ENCODE measurements around the gene LTA.

Gene LTA

DNA sequence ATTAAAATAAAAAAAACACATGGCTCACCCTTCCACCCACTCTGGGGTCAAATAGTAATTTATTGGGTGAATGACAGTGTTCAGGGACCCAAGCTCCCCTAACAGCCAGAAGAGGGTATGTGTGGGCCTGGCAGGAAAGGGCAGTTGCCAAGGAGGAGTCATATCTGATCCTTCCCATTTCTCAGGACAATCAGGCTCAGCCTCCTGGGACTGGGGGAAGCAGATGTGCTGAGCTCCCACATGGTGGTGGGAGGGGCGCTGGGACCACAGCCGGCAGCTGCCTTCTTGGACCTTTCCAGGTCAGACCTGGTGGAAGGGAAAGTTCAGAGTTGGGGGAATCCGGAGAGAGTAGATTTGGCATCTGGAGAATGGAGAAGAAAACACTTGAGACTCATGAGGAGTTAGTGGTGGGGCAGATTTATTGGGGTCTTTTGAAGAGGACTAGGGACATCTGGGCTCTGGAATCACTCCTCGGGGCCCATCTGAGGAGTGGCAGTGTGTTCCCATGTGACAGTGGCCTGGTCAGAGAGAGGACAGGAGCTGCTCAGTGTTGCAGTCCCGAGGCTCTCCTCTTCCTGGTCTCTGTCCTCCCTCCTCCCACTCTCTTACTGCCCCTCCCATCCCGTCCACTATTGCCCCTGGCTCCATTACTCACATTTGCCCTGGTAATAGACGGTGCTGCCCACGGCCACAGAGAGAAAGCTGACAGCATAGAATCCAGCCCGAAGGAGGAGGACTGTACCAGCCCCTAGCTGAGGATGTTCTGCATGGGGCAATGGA is 17.0 kb downstream of the LTA start:
- no peak for TF ChIP-seq TAF1 (IDR thresholded peaks at IDR 0.05; ENCODE audit: borderline replicate concordance, insufficient read depth, low read length)

DNA sequence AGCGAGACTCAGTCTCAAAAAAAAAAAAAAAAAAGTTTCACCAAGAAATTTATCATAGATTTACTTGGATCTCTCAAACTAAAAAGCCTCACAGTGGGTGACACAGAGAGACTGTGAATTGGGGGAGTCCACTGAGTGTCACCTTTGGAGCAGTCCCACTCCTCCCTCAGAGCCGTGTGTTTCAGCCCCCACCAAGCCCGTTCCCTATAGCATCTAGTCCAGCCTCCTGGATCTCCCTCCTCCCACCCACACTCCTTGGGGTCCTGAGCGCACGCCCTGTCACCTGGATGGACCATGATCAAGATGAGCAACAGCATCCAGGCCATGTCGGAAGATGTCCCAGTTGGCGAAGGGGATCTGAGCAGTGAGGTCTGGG is 20.3 kb downstream of the LTA start:
- TF ChIP-seq SIN3A (IDR thresholded peaks at IDR 0.05; ENCODE audit: borderline replicate concordance, insufficient read depth, low read length) (no peak), TAF1 (IDR thresholded peaks at IDR 0.05; ENCODE audit: borderline replicate concordance, insufficient read depth, low read length) (no peak), POLR2AphosphoS5 (IDR thresholded peaks at IDR 0.05; ENCODE audit: low read depth, low read length) (no peak), FOXP2 (optimal IDR thresholded peaks at IDR 0.05; ENCODE audit: borderline replicate concordance, extremely low read depth, extremely low read length, insufficient read depth) (no peak)
- TF ChIP-seq, protein P1, sequence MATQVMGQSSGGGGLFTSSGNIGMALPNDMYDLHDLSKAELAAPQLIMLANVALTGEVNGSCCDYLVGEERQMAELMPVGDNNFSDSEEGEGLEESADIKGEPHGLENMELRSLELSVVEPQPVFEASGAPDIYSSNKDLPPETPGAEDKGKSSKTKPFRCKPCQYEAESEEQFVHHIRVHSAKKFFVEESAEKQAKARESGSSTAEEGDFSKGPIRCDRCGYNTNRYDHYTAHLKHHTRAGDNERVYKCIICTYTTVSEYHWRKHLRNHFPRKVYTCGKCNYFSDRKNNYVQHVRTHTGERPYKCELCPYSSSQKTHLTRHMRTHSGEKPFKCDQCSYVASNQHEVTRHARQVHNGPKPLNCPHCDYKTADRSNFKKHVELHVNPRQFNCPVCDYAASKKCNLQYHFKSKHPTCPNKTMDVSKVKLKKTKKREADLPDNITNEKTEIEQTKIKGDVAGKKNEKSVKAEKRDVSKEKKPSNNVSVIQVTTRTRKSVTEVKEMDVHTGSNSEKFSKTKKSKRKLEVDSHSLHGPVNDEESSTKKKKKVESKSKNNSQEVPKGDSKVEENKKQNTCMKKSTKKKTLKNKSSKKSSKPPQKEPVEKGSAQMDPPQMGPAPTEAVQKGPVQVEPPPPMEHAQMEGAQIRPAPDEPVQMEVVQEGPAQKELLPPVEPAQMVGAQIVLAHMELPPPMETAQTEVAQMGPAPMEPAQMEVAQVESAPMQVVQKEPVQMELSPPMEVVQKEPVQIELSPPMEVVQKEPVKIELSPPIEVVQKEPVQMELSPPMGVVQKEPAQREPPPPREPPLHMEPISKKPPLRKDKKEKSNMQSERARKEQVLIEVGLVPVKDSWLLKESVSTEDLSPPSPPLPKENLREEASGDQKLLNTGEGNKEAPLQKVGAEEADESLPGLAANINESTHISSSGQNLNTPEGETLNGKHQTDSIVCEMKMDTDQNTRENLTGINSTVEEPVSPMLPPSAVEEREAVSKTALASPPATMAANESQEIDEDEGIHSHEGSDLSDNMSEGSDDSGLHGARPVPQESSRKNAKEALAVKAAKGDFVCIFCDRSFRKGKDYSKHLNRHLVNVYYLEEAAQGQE (IDR thresholded peaks at IDR 0.05; ENCODE audit: insufficient read depth in 1 of 2, low read depth in 2 of 2, low read length in 2 of 2): no peak

DNA sequence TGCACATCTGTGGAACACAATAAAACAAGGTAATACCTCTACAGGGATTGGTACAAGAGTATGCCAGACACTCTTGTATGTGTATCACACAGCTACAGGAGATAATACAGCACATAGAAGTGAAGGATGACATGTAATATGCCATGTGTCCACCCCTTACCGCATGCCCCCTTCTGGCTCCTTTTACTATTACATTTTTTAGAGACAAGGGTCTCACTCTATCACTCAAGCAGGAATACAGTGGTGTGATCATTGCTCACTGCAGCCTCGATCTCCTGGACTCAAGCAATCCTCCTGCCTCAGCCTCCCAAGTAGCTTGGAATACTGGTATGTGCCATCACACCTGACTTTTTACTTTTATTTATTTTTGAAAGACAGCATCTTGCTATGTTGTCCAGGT is 24.9 kb downstream of the LTA start:
- no peak for TF ChIP-seq SIN3A (IDR thresholded peaks at IDR 0.05; ENCODE audit: borderline replicate concordance, insufficient read depth, low read length)
- TF ChIP-seq FOXP2 (optimal IDR thresholded peaks at IDR 0.05; ENCODE audit: borderline replicate concordance, extremely low read depth, extremely low read length, insufficient read depth): no peak
- TF ChIP-seq TAF1 (IDR thresholded peaks at IDR 0.05; ENCODE audit: borderline replicate concordance, insufficient read depth, low read length): no peak
- TF ChIP-seq, protein P1 (IDR thresholded peaks at IDR 0.05; ENCODE audit: insufficient read depth in 1 of 2, low read depth in 2 of 2, low read length in 2 of 2): no peak
- no peak for TF ChIP-seq POLR2AphosphoS5 (IDR thresholded peaks at IDR 0.05; ENCODE audit: low read depth, low read length)

DNA sequence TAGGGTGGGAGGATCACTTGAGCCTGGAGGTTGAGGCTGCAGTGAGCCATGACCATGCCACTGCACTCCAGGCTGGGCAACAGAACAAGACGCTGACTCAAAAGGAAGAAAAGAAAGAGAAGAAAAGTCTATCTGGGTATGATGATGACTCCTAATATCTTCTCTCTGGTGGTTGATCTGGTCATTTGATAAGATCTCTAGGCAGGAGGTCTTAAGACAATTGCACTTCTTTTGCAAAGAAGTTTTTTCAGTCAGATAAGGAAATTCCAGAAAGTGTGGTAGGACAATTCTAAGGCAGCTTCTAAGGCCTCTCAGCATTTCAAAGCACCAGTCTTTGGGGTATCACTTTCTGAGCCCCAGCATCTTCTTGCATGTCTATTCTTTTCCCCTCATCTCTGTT is 35.2 kb downstream of the LTA start:
- no peak for TF ChIP-seq SIN3A (IDR thresholded peaks at IDR 0.05; ENCODE audit: borderline replicate concordance, insufficient read depth, low read length)
- TF ChIP-seq, protein P1 (IDR thresholded peaks at IDR 0.05; ENCODE audit: insufficient read depth in 1 of 2, low read depth in 2 of 2, low read length in 2 of 2): no peak
- no peak for TF ChIP-seq POLR2AphosphoS5 (IDR thresholded peaks at IDR 0.05; ENCODE audit: low read depth, low read length)
- TF ChIP-seq FOXP2 (optimal IDR thresholded peaks at IDR 0.05; ENCODE audit: borderline replicate concordance, extremely low read depth, extremely low read length, insufficient read depth): no peak
- TF ChIP-seq TAF1 (IDR thresholded peaks at IDR 0.05; ENCODE audit: borderline replicate concordance, insufficient read depth, low read length): no peak

DNA sequence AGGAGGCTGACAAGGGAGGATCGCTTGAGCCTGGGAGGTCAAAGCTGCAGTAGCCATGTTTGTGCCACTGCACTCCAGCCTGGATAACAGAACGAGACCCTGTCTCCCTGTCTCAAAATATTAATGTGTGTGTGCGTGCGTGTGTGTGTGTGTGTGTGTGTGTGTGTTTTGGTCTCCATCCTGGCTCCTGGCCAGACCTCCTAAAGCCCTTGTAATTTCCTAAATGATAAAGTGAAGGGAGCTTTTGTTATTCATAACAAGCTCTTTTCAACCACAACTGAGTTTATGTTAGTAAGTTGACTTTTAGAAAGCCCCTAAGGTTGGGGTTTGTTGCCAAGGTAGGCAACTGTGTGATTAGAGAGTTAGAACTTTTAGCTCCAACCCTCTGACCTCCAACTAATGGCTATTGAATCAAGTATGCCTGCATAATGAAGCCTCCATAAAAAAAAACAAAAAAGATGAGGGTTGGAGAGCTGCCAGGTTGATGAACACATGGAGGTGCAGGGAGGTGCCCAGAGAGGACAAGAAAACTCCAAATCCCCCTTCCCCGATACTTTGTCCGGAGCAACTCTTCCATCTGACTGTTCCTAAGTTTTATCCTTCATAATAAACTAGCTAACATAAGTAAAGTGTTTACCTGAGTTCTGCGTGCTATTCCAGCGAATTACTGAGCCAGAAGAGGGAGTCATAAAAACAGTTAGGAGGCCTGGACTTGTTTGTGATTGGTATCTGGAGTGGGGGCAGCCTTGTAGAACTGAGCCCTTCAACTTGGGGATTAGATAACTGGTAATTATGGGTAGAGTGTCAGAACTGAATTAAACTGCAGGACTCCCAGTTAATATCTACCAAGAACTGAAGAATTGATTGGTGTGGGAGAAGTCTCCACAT is 37.7 kb downstream of the LTA start:
- TF ChIP-seq SIN3A (IDR thresholded peaks at IDR 0.05; ENCODE audit: borderline replicate concordance, insufficient read depth, low read length) (no peak), FOXP2 (optimal IDR thresholded peaks at IDR 0.05; ENCODE audit: borderline replicate concordance, extremely low read depth, extremely low read length, insufficient read depth) (no peak), TAF1 (IDR thresholded peaks at IDR 0.05; ENCODE audit: borderline replicate concordance, insufficient read depth, low read length) (no peak), POLR2AphosphoS5 (IDR thresholded peaks at IDR 0.05; ENCODE audit: low read depth, low read length) (no peak)
